HL-60 (cell line): Measurements from ENCODE around the gene RNF225.
"Not testable (repeated sequence)": the region's sequence is repeated elsewhere in the genome, so short reads cannot be mapped to it uniquely, and the experiment has no call there.

Source experiments
- DNase-seq, 2 experiments: peaks; one replicate each; pipeline ENCODE4 v3.0.0-alpha.2; 2010 to 2020; ENCODE audit warnings: low read depth in 1 of 2, low spot score in 1 of 2
- H3K27ac ChIP-seq: fragments of 250-450 bp; sonication (Bioruptor Pico); replicated peaks from 2 replicates; pipeline ENCODE4 v1.5.1; 2020; ENCODE audit warnings: mild to moderate bottlenecking, moderate library complexity
- H3K27me3 ChIP-seq: fragments of 250-450 bp; sonication (Bioruptor Pico); 2 replicates; pipeline ENCODE4 v1.5.1; 2021; ENCODE audit warnings: mild to moderate bottlenecking, moderate library complexity; ENCODE audit not compliant: insufficient read depth, poor library complexity, severe bottlenecking
- H3K4me3 ChIP-seq: replicated peaks from 2 replicates; pipeline ENCODE4 v1.5.1; 2011; ENCODE audit warnings: mild to moderate bottlenecking, control low read depth, low read length; ENCODE audit not compliant: insufficient read depth
- GABPA ChIP-seq: IDR thresholded peaks from 2 replicates; pipeline ENCODE4 v1.6.1; 2012; ENCODE audit warnings: low read depth
- POLR2AphosphoS5 ChIP-seq: IDR thresholded peaks from 2 replicates; pipeline ENCODE4 v1.6.1; 2012; ENCODE audit warnings: low read depth
- REST ChIP-seq: IDR thresholded peaks from 2 replicates; pipeline ENCODE4 v1.6.1; 2012; ENCODE audit warnings: low read depth; ENCODE audit not compliant: insufficient replicate concordance
- SPI1 ChIP-seq: IDR thresholded peaks from 2 replicates; pipeline ENCODE4 v1.6.1; 2012; ENCODE audit warnings: low read depth, mild to moderate bottlenecking, borderline replicate concordance
- TF ChIP-seq, protein P1 (sequence below): IDR thresholded peaks from one replicate; pipeline ENCODE4 v1.5.1; 2011; ENCODE audit warnings: low read length, control low read depth, inconsistent platforms; ENCODE audit not compliant: insufficient read depth

RNF225 gene

DNA sequence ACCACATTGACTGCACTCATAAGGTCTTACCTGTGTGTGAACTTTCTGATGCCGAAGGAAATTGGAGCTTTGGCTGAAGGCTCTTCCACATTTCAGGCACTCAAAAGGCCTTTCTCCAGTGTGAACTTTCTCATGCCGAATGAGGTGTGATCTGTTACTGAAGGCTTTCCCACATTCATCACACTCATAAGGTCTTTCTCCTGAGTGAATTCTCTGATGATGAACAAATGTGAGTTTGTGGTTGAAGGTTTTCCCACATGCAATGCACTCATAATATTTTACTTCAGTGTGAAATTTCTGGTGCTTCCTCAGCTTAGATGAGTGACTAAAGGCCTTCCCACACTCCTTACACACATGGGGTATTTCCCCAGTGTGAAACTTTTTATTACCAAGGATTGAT, 38.8 kb downstream of the RNF225 start:
- DNase-seq: no peak
- no peak for TF ChIP-seq GABPA
- TF ChIP-seq, protein P1, sequence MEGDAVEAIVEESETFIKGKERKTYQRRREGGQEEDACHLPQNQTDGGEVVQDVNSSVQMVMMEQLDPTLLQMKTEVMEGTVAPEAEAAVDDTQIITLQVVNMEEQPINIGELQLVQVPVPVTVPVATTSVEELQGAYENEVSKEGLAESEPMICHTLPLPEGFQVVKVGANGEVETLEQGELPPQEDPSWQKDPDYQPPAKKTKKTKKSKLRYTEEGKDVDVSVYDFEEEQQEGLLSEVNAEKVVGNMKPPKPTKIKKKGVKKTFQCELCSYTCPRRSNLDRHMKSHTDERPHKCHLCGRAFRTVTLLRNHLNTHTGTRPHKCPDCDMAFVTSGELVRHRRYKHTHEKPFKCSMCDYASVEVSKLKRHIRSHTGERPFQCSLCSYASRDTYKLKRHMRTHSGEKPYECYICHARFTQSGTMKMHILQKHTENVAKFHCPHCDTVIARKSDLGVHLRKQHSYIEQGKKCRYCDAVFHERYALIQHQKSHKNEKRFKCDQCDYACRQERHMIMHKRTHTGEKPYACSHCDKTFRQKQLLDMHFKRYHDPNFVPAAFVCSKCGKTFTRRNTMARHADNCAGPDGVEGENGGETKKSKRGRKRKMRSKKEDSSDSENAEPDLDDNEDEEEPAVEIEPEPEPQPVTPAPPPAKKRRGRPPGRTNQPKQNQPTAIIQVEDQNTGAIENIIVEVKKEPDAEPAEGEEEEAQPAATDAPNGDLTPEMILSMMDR: no peak
- TF ChIP-seq SPI1: no peak
- TF ChIP-seq POLR2AphosphoS5: no peak
- Histone ChIP-seq H3K27ac (no peak overlapping the region), H3K4me3 (no peak overlapping the region), H3K27me3 (no peaks in the 10 kb centered on the region)

DNA sequence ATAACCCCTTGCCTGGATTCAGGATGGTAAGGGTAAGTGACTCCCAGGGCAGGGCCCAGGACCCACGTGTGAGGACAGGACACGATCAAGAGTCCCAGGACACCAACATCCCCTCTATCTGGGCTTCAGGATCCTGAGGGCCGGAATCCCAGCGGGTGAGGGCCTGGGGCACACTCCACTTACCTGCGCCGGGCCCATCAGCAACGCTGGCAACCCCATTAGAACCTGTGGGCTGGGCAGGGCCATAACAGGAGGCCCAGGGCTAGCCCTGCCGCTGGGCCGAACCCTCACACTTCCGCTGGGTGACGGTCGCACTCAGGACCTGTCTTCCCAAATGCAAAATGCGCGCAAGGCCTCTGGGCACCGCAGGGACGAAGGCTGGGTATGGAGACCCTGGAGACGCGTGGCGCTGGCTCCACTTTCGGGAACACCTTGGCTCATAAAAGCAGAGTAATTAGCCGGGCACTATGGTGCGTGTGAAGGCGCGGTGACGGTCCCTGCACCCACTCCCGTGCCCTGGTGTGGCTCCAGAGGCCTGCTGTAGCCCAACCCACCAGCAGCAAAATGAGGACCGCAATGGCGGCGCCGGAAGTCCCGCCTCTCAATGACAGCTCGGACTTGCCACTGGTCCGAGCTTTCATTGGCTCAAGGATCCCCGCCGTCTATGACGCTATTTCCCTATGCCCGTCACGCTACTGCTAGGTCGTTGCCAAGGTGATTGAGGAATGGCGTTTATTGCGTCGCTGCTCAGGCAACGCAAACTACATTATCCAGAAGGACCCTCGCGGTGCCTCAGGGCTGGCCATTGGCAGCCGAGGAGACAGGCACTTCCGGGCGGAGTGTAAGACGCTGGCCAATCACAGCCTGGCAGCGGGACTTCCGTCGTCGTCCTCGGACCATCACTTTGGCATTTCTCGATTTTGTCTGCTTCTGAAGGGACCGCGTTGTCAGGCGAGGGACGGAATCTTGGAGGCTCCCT, 44.4 kb downstream of the RNF225 start, which contains the start of gene ZNF132:
TSS of gene ZNF132 (minus strand) at position 578 of the 979 bp plus-strand sequence. CDS start at position 246, 332 bp downstream.
- Histone ChIP-seq H3K27me3 (no peaks in the 10 kb centered on the region), H3K4me3 (peak within 1 kb of the TSS; percentile 60), H3K27ac (peak within 1 kb of the TSS; percentile 82)
- peak; percentile 98 to 99 for DNase-seq
- TF ChIP-seq GABPA: peak; percentile 74
- TF ChIP-seq, protein P1: no peak
- TF ChIP-seq SPI1: no peak
- no peak; the same call in 1 of the 2 replicates for TF ChIP-seq POLR2AphosphoS5
- no peak for TF ChIP-seq REST

DNA sequence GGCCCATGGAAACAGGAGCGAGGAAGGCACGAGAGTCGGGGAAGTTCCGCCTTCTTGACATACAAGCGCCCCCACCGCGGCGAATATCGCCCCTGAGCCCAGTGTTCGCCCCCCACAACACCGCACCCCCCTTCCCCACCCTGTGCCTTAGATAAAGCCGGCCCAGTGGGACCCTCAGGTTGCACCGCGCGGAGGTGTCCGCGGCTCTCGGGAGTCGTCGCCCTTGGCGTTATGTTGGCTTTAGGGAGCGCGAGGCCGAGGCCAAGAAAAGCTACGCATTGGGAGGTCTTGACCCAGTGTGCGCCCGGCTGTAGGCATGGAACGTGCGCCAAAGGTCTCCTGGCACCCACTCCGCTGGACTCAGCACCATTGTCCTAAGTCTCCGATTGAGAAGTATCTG, 45.1 kb downstream of the RNF225 start:
- Histone ChIP-seq H3K27me3 (no peaks in the 10 kb centered on the region), H3K27ac (peak overlapping the region; percentile 82), H3K4me3 (peak overlapping the region; percentile 60)
- no peak for DNase-seq
- no peak for TF ChIP-seq REST
- no peak for TF ChIP-seq GABPA
- no peak for TF ChIP-seq SPI1
- TF ChIP-seq POLR2AphosphoS5: no peak
- TF ChIP-seq, protein P1: no peak

DNA sequence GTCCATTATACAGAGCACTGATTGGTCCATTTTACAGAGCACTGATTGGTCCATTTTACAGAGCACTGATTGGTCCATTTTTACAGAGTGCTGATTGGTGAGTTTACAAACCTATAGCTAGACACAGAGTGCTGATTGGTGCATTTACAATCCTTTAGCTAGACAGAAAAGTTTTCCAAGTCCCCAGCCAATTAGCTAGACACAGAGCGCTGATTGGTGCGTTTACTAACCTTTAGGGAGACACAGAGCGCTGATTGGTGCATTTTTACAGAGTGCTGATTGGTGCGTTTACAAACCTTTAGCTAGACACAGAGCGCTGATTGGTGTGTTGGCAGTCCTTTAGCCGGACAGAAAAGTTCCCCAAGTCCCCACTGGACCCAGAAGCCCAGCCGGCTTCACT, 47.5 kb downstream of the RNF225 start:
- H3K4me3 ChIP-seq, H3K27ac ChIP-seq, DNase-seq, H3K27me3 ChIP-seq: not testable (repeated sequence)
